Measurements from ENCODE around the gene PAXIP1.

PAXIP1 gene

DNA sequence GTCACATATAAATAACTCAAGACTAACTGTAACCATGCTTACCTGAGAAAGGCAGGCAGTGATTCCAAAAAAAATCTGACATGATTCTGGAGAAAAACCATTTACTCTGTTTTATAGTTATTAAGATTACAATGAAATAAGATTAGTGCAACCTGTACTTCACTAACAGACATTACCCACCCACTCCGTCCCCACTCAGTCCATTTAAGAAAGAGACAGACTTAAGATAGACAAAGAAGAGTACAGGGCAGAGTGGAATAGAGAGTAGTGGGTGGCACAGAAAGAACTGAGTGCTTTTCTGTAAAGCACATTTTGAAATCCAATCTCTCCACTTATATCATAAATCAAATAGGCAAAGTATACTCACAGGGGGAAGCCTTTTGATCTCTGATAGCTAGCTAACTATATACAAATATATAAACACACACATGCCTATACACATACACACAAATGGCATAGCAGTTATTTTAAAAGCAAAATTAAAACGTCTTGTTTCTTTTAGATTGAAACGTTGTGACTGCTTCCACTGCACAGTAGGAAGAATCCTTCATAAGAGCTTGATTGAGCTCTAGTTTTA, 11.9 kb downstream of the PAXIP1 start:
- DNase-seq = no peak

DNA sequence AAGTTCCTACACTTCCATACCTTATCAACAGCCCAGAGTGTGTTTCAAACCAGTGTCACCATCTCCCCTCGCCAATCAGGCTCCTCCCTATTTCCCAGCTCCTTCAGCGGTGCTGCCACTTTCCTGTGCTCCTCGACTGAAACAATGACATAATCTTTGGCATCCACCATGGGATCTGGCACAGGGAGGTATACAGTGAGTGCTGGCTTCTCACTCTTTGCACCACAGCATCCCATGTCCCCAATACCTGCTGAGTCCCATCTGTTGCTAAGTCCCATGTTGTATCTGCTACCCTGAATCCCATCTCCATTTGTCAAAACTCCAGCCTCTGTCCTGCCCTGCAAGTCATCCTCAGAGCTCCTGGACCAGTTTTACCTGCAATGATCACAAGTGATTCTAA, 15.4 kb downstream of the PAXIP1 start:
- no peak for DNase-seq

DNA sequence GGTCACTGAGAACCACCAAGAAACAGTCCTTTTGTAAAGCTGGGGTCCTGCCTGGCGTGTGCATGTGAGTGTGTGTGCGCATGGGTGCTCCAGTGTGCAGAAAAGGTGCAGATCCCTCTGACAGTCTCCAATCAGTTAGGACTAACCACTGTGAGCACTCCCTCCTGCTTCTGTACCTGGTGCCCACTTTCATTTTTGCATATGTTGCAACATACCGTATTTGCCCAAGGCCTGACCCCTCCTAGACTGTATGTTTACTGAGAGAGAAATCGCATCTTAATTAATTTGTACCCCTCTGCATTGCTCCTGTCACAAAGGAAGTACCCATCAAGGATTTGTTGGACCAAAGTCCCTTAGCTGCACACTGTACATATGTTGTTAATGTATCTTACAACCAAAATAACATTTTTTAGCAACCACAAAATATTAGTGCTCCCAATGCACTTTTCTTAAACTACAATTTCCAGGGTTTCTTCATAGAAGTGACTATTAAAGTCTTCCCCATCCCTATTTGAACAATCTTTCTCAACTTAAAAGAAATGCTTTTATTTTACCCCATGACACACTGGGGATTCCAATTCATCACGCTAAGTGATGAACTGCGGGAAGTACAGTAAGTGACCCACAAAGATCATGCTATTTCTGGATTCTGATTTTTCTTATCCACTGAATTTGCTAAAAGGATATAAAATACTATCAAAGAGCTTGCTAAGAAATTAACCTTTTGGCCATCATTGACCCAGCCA, 16.6 kb downstream of the PAXIP1 start:
- DNase-seq = no peak

DNA sequence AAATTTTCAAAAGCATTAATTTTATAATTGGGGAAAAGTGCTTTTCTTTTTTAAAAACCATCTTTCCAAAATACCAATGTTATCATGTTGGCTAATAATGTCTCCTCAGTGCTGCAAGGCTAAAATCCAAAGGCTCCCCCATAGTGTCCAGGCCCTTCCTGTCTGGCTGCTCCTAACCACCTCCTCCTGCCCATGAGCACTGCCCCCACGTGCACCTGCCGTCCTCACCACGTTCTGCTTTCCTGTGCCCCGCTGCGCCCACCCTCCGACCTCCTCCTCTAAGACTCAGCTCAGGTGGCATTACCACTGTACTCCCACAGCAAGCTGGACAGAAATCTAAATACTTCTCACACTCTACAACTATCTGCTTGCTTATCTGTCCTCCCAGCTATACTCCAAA, 17.7 kb downstream of the PAXIP1 start:
- DNase-seq = no peak

DNA sequence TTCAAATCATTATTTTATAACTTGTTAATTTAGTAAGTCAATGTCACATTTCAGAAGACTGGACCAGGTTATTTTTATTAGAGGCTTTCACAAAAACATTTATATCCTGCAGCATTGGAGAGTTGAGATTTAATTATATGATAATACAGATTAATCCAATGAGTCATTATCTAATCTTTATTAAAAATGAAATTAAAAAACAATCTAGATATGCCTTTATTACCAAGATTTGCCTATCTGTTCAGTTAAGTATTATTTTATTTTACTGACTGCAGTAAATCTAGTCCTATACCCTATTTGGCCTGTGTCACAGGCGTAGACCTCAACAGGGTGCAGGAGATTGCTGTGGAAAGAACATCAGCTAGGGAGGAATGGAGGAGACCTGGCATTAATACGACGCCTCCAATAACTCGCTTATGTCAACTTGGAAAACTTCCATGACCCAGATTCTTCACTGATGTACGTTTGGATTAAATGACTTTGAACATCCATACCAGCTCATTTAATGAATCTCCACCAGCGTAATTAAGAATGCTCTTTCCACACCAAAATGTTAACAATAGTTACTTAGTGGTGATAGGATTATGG, 18.2 kb downstream of the PAXIP1 start:
- DNase-seq = no peak

DNA sequence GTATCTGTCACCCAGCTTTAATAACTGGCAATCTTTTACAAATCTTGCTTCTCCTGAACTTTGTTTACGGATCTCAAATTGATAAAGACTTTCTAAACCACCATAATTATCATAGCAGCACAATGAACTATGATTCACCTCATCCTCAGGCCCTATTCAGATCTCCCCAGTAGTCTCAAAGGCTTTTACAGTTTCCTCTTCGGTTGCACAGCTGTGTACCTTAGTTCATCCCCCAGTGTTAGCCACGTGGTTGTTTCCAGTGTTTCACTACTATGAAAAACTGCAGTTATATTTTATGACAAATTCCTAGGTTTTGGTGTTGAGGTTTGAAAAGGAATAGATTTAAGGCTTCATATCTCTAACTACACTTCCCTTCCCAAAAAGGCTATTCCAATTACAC, 24.9 kb downstream of the PAXIP1 start:
- no peak for DNase-seq

DNA sequence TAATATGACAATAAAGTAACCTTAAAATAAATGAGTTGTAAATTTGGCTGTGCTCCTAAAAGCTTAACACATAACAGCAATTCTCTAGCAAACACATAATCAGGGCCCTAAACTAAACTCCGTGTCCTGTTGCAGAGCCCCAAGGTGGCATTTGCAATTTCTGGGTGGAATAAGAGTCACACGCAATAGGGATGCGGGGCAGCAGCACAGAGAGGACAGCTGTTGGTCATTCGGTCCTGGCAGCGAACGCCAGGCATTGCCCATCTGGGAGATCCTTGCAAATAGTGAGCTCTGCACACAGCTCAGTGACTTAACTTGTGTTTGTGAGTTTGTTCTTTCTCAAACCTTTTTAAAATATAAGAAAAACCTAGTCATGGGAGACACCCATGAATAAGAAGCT, 25.7 kb downstream of the PAXIP1 start:
- no peak for DNase-seq

DNA sequence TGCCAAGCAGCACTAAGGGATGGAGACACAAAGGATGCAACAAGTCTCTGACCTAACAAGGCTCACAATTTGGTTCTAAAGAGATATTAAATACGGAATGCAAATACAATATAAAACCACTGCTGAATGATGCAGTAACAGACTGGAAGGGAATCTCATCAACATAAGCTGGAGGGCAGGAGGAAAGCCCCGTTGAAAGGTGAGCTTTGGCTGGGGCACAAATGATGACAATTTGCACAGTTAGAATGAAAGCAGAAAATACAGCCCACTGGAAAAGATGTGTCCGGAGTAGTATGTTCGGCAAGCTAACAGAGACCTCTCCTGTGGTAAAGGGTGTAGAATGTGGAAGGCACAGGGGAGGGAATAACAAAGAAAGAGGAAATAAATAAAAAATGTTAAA, 26.1 kb downstream of the PAXIP1 start:
- no peak for DNase-seq

DNA sequence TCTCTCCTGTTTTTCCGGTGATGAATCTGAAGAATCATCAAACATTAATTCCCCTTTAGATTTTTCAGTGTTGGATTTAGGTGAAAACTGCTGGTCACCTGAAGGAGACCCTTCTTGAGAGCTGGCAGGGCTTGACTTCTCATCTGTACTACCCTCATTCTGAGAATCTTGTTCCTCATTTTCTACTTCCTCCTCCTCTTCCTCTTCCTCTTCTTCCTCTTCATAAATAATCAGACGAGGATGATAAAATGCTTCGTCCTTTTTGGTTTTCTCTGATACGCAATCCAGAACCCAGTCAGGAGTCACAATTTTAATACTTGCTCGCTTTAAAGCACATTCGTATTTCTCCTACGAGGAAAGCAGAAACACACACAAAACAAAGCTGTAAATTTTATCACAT, 26.9 kb downstream of the PAXIP1 start:
- DNase-seq = no peak

DNA sequence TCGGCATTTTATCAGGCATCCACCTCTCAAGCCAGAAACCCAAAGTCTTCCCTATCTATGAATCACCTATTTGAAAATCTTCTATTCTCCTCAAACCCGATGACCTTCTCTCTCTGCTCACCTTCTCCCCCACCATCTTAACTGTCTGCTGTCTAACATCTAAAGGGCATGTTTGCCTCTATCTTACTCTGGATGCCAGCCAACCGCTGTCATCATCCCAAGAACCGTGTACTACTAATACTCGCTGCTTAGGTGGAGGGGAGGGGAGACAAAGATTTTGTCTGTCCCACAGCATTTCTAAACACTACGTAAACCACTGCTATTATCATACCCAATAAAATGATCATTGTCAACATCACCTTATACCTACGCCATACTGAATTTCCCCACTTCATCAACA, 29.5 kb downstream of the PAXIP1 start:
- no peak for DNase-seq

DNA sequence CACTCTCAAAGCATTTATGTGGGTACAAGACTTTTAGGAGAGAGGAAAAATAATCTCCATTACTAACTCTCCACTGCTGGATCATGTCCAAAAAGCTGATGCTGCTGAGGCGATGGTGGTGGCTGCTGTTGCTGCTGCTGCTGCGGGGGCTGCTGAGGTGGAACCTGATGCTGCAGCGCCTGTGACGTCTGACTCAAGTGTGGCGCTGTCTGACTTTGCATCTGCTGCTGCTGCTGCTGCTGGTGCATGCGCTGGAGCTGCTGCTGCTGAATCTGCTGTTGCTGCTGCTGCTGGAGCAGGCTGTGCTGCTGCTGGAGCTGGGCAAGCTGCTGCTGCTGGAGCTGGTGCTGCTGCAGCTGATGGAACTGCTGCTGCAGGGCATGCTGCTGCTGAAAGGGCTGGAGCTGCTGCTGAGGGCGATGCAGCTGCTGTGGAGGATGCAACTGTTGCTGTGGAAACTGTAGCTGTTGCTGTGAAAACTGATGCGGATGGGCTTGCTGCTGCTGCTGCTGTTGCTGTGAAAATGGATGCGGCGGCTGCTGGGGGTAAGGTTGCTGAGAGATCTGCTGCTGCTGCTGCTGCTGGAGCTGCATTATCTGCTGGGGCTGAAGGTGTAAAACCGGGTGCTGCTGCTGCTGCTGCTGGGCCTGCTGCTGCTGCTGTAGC, 34.5 kb downstream of the PAXIP1 start:
- DNase-seq = no peak

DNA sequence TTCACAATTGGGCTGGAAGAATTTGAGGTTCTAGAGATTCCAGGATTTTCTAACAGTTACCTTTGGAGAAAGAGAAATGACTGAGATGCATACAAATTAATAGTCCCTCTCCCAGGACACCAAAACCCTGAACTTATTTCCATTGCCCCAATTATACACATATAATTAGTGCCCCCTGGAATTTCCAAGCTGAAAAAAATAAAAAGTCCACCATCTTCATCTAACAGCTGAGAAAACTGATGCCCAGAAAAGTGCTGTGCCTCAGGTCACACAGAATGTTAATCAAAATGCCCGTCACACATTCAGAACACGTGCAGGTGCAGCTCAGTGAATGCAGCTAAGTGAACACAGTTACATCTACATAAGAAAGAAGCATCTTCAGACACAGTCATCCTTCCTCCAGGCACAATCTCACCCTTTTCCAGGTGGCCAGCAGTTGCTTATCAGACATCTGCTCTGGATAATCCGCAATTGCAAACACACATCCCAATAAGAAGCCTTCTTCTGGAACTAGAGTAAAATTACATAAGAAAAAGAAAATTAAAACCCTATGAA, 35.4 kb downstream of the PAXIP1 start:
- no peak for DNase-seq

DNA sequence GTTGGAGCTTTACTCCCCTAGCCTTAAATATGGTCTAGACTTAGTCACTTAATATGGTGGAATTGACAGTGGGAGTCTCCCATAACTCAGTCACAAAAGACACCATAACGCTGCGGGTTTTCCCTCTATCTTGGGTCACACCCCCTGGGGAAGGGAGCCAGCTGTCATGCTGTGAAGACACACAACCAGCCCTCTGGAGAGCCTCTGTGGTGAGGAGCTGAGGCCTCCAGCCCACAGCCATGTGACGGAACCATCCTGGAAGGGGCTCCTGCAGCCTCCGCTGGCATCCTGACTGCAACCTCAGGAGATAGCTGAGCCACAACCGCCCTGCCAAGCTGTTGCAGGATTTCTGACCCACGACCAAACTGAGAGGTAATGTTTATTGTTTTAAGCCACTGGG, 37.9 kb downstream of the PAXIP1 start:
- no peak for DNase-seq

DNA sequence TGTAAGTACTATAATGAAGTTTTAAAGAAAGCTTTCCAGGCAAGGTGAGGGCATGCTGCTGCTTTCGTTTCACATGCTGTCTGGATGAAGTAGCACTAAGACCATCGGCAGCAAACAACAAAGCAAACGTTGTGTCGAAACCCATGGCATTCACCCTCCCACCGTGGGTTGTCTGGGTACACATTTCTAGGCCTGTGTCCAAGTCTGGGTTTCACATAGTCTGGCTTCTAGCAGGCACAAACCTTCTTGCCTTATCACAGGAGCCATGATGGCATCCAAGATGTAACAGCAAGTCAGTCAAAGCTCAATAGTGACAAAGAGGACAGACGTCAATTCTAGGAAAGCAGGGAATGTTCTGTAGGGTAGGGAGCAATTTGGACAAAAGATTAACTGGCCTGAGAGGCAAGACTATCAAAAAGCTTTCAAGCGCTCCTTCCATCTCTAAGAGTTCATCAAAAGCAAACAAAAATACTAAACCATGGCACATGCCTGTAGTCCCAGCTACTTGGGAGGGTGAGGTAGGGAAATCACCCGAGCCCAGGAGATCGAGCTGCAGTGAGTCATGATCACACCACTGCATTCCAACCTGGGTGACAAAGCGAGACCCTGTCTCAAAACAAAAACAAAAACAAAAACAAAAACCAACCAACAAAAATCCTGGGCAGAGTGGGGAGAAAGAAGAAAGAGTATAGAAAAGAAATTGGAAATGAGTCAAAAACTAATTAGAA, 42.7 kb downstream of the PAXIP1 start:
- no peak for DNase-seq

DNA sequence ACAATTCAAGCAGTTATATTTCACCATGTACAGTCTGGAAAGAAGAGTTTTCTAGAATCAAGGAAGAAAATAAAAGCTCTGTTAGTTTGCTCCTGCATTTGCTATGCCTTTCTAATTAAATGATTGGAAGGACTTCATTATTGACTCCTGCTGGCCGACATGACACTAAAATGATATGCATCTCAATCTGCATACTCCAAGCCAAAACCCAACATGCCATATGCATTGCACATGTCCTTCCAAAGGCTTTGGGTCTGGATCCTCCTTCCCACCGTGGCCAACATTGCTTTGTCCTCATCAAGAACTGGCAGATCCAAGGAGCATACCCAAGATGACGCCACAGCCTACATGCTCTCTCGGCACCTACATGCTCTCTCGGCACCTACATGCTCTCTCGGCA, 46.5 kb downstream of the PAXIP1 start:
- no peak for DNase-seq

DNA sequence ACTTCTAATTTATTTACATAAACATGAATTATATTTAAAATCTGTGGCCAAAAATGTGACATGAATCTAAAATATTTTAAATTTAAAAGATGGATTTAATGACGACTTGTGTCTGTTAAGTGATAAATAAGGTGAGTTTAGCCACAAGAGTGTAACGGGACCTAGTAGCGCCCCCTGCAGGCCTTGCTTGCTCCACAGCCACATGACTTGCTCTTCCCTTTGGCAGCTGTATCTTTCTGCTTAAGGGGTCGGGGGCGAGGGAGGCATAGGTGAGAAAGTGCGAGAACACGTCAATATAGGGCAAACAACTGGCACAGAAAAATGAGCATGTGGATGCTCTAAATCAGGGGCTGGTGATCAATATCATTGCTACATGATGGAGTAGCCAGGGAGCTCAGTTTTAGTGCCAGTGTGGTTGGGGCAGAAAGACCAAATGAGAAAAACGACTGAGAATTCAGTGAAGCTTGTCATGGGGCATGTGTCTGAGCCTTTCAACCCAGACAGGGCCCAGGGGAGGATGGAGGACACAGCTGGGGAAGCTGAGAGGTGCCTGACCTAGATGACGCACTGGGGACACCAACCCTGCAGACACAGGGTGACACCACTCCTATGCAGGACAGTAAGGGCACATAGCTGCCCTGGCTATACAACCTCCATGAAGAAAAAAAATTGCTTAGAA, 49.8 kb downstream of the PAXIP1 start:
- DNase-seq = peak; percentile 90

DNA sequence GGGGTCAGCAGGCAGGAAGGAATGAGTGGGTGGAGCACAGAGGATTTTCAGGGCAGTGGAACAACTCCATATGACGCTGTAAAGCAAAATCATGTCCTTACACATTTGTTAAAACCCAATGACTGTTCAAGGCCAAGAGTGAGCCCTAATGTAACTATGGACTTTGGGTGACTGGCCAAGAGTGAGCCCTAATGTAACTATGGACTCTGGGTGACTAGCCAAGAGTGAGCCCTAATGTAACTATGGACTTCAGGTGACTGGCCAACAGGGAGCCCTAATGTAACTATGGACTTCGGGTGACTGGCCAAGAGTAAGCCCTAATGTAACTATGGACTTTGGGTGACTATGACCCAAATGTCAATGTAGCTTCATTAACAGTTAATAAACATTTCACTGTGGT, 52.0 kb downstream of the PAXIP1 start:
- DNase-seq = no peak

DNA sequence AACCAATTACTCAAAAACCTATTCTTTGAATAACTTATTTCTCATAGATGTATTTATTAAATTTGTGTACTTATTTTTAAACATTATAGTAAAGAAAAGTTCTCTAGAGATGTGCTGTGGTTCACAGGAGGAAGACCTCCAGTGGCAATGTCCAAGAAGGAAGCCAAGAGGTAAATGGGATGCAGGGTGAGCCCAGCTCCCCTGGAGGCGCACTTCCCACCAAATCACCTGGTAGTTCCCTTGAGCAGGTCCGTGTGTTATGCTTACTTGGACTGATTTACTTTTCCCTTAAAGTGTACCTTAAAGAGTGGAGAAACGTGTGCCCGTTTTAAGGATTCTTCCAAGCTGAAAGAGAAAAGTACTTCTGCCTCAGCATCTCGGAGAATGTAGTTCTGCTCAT, 55.3 kb downstream of the PAXIP1 start:
- DNase-seq = no peak

DNA sequence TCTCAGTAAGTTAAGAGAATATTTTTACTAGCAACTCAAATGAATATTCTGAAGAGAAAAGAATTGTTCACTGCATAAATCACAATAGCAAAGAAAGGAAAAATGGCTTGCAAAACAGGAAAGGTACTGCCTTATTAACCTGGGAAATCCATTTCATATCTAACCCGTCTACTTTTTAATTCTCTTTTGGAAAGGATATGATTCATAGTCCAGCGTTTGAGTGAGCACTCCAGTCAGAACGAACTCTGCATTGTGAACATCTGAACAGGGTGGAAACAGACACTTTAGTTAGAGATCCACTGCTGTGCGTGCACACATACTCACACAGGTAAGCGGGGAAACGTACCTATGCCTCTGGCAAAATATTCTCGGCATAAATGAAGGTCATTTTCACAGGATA, 56.8 kb downstream of the PAXIP1 start:
- no peak for DNase-seq

DNA sequence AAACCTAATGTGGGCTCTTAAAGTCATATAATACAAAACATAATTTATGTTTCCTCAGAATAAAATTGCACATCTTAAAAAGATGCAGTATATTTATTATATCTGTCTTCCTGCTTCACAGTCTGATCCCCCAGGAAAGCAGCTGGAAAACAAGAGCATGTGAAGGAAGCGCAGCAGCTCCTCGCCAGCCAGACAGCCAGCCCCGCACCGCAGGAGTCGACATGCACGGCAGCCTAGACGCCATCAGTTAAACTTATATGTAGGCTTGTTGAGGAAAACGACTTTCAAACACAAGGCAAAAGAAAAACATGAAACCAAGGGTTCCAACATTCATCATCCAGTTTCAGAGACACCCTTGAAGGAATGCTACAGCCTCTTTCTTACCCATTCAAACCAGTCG, 59.0 kb downstream of the PAXIP1 start:
- DNase-seq = no peak

DNA sequence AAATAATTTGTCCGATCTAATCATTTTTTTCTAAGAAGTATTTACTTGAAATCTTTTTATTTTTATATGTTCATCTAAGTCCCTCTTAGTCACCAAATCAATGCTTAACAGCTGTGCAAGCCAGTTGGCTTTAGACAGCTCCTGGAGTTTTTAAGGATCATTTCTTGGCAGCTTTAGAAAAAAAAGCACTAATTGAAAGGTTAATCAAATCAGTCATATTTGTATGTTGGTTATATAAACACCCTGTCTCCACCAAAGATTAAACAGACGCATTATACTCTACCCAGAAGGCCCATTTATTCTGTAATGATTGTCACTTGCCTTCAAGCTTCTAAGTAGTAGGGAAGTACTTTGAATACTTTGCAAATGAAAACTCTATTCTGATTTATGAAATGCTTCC, 60.2 kb downstream of the PAXIP1 start:
- DNase-seq = no peak

DNA sequence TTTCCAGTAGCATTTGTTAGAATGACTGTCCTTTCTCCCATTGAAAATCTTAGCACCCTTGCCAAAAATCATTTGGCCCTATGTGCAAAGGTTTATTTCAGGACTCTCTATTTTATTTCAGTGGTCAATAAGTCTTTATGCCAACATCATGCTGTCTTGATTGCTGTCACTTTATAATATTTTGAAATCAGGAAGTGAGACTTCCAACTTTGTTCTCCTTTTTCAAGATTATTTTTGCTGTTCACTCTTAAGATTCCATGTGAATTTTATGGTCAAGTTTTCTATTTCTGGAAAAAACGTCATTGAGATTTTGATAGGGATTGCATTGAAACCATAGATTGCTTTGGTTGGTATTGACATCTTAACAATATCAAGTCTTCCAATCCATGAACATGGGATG, 65.1 kb downstream of the PAXIP1 start:
- no peak for DNase-seq

All from activated CD8-positive, alpha-beta memory T cell treated with anti-CD3 and anti-CD28 coated beads, Interleukin-2, amount 50 U/mL, for 48 hours (primary cell).